ENCODE data around the gene TTC24.

TTC24 gene

DNA sequence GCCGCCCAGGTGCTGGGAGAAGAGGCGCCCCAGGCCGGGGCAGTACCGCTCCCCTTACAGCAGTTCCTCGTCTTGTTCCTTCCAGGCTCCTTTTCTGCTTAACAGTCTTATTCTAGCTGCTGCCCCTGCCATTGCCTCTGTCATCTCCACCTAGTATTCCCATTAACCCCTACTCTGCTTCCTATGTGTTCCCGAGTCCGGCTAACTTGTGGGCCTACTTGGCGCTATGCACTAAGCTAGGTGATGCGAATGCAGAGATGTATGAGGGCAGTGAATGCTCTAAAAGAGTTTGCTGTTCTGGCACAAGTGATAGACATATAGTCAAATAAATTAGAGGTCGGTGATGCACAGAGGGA lies 6.9 kb upstream of the TTC24 start:
- DNase-seq (ENCODE audit: low read depth in 2 of 2), result no peak
- peak overlapping the region; percentile 69 to 77 for H3K4me3 ChIP-seq (replicated peaks in 1 of 2; ENCODE audit: low read depth in 2 of 2, low read length in 2 of 2)
- TF ChIP-seq, protein P1, sequence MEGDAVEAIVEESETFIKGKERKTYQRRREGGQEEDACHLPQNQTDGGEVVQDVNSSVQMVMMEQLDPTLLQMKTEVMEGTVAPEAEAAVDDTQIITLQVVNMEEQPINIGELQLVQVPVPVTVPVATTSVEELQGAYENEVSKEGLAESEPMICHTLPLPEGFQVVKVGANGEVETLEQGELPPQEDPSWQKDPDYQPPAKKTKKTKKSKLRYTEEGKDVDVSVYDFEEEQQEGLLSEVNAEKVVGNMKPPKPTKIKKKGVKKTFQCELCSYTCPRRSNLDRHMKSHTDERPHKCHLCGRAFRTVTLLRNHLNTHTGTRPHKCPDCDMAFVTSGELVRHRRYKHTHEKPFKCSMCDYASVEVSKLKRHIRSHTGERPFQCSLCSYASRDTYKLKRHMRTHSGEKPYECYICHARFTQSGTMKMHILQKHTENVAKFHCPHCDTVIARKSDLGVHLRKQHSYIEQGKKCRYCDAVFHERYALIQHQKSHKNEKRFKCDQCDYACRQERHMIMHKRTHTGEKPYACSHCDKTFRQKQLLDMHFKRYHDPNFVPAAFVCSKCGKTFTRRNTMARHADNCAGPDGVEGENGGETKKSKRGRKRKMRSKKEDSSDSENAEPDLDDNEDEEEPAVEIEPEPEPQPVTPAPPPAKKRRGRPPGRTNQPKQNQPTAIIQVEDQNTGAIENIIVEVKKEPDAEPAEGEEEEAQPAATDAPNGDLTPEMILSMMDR (IDR thresholded peaks at IDR 0.05; ENCODE audit: low read depth, low read length), result no peak

- no peak for DNase-seq (ENCODE audit: low read depth in 2 of 2)
- H3K4me3 ChIP-seq (replicated peaks in 1 of 2; ENCODE audit: low read depth in 2 of 2, low read length in 2 of 2), result no peak overlapping the region
- TF ChIP-seq, protein P1 (IDR thresholded peaks at IDR 0.05; ENCODE audit: low read depth, low read length), result no peak
Measured at GRCh38 chr1:156574039-156574633, 5.4 kb upstream of the TTC24 start.

DNA sequence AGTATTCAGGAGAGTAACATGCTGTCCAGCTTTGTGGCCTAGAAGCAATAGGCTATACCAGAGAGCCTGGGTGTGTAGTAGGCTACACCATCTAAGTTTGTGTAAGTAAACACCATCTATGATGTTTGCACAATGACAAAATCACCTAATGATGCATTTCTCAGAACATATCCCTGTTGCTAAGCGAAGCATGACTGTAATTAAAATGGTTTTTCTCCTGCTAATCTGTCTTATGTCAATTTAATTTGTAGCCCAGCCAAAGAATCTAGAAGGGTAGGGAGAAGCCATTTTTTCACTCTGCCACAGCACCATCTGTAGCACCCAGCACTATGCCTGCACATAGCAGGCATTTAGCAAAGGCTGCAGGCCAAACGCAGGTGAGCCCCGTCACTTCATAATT lies 2.0 kb upstream of the TTC24 start:
- DNase-seq (ENCODE audit: low read depth in 2 of 2), result no peak
- no peak overlapping the region for H3K4me3 ChIP-seq (replicated peaks in 1 of 2; ENCODE audit: low read depth in 2 of 2, low read length in 2 of 2)
- TF ChIP-seq, protein P1 (IDR thresholded peaks at IDR 0.05; ENCODE audit: low read depth, low read length), result no peak

DNA sequence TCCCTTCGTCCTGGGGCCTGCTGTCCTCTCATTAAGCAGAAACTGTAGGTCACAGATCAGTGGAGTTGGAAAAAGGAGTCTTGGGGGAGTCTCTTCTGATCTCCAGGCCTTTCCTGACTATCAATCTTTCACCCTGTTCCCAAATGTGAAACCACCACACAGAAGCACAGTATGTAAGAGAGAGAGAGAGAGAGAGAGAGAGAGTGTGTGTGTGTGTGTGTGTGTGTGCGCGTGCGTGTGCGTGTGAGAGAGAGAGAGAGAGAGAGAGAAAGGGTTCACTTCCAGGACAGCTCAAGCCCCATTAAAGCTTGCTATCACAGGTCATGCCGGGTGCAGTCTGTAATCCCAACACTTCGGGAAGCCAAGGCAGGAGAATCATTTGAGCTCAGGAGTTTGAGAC lies 1.5 kb upstream of the TTC24 start:
- TF ChIP-seq, protein P1 (IDR thresholded peaks at IDR 0.05; ENCODE audit: low read depth, low read length), result no peak
- DNase-seq (ENCODE audit: low read depth in 2 of 2), result no peak
- no peak overlapping the region for H3K4me3 ChIP-seq (replicated peaks in 1 of 2; ENCODE audit: low read depth in 2 of 2, low read length in 2 of 2)

DNA sequence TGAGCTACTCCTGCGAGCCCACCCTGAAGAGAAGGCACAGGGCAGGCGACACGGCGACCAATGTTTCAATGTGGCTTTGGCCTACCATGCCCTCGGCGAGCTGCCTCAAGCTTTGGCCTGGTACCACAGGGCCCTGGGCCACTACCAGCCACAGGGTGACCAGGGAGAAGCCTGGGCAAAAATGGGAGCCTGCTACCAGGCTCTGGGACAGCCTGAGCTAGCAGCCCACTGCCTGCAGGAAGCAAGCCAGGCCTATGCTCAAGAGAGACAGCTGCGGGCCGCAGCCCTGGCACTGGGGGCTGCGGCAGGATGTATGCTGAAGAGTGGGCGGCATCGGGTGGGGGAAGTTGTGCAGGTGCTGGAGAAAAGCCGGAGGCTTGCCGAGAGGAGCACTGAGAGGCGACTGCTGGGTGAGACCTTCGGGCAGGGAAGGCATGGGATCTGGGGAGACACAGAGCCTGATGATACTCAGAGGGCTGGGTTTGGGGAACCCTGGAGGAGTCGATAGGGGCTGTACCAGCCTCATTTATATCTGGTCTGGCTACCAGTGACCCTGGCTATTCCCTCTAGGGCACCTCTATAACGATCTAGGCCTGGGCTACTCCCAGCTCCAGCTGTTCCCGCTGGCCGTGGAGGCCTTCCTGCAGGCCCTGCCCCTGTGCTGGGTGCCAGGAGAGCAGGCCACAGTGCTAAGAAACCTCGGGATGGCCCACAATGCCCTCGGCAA lies 2.3 kb downstream of the TTC24 start:
- DNase-seq (ENCODE audit: low read depth in 2 of 2), result no peak
- TF ChIP-seq, protein P1 (IDR thresholded peaks at IDR 0.05; ENCODE audit: low read depth, low read length), result no peak
- no peak overlapping the region for H3K4me3 ChIP-seq (replicated peaks in 1 of 2; ENCODE audit: low read depth in 2 of 2, low read length in 2 of 2)

DNA sequence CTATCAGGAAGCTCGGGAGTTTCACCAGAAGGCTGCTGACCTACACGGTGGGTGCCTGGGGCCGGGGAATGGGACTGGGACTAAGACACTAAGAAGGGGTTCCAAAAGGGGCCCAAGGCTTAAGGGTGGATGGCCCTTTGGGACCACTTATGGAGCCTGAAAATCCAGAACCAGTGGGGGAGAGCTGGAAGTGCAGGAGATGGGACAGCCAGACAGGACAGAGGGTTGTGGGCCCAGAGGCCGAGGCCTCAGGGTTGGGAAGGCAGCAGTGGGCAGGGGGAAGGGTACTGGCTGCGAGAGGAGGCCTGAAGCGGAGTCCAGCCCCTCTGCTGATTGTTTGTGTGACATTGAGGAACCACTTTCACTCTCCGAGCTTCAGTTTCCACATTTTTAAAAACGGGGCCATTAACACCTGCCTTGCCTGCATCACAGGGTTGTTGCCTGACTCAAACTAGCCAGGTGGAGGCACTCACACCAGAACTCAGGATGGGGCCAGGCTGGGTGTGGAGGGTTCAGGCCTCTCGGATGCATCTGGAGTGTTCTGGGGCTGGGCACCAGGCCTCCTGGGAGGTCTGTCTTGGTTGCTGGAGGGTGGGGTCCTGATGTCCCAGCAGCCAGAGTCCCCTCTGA lies 3.0 kb downstream of the TTC24 start:
- TF ChIP-seq, protein P1 (IDR thresholded peaks at IDR 0.05; ENCODE audit: low read depth, low read length), result no peak
- H3K4me3 ChIP-seq (replicated peaks in 1 of 2; ENCODE audit: low read depth in 2 of 2, low read length in 2 of 2), result no peak overlapping the region
- no peak for DNase-seq (ENCODE audit: low read depth in 2 of 2)
